Activated T-helper 9 cell treated with anti-CD3 and anti-CD28 coated beads, Interleukin-2, amount 50 U/mL, for 16 hours (primary cell): Measurements from ENCODE around the gene ACSBG1.
"Not testable (repeated sequence)": the region's sequence is repeated elsewhere in the genome, so short reads cannot be mapped to it uniquely, and the experiment has no call there.

Experiments used
- DNase-seq: peaks from one replicate; pipeline ENCODE4 v3.0.0-alpha.2; 2020; ENCODE audit warnings: low read depth

ACSBG1 gene

DNA sequence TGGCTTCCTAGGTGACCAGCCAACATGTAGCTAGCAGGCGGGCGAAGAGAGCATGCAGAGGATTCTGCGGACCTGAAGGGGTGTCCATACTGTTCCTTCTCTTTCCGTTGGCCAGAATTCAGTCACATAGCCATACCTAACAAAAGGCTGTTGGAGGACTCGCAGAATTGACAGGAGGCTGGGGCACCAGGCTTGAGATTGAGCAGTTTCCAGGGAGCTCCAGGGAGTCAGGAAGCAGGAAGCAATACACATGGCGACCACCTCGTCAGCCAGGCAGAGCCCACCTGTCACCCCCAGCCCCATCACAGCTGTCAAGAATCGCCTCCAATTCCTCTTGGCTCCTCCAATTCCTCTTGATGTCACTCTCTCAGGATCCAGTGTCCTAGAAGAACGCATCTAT is 16.8 kb upstream of the ACSBG1 start:
- no peak for DNase-seq

DNA sequence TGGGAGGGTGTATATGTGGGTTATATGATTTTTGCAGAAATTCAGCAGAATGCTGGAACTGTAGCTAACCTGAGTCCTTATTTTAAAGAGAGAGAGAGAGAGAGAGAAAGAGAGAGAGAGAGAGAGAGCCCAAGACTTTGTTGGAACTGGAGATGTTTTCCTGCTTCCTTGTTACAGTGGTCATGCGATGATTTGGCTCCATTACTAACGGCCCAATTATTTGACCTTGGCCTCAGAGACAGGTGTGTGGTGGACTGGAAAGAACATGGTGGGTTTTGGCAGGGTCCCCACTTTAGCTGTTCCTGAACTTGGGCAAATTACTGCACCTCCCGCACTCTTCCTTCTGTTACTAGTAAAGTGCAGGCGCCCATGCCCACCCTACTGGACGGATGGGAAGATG is 14.8 kb upstream of the ACSBG1 start:
- DNase-seq: no peak

DNA sequence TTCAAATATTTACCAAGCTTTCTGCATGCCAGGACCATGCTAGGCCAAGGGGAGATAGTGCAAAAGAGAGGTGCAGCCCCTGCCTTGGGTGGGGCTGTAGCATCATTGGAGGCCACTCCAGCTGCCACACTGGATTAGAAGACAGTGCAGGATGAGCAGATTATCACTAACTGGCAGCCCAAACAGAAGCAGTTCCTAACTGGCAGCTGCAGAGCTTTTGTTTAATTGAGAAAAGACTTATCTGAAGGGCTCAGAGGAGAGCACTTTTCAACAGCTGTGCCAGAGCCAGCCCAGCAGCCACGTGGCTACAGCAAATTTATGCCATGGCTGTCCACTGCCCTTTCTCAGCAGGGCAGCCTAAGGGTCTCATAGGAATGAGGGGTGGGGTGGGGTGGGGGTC is 13.5 kb upstream of the ACSBG1 start:
- no peak for DNase-seq

DNA sequence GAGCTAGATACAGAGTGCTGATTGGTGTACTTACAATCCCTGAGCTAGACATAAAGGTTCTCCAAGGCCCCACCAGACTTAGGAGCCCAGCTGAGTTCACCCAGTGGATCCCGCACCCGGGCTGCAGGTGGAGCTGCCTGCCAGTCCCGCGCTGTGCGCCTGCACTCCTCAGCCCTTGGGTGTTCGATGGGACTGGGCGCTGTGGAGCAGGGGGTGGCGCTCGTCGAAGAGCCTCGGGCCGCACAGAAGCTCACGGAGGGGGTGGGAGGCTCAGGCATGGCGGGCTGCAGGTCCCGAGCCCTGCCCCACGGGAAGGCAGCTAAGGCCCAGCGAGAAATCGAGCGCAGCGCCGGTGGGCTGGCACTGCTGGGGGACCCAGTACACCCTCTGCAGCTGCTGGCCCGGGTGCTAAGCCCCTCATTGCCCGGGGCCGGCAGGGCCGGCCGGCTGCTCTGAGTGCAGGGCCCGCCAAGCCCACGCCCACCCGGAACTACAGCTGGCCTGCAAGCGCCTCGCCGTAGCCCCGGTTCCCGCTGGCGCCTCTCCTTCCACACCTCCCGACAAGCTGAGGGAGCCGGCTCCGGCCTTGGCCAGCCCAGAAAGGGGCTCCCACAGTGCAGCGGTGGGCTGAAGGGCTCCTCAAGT is 11.7 kb upstream of the ACSBG1 start:
- not testable (repeated sequence) for DNase-seq

DNA sequence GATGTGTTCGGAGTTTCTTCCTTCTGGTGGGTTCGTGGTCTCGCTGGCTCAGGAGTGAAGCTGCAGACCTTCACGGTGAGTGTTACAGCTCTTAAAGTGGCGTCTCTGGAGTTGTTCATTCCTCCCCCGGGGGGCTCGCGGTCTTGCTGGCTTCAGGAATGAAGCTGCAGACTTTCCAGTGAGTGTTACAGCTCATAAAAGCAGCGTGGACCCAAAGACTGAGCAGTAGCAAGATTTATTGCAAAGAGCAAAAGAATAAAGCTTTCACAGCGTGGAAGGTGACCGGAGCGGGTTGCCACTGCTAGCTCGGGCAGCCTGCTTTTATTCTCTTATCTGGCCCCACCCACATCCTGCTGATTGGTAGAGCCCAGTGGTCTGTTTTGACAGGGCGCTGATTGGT is 11.0 kb upstream of the ACSBG1 start:
- not testable (repeated sequence) for DNase-seq

DNA sequence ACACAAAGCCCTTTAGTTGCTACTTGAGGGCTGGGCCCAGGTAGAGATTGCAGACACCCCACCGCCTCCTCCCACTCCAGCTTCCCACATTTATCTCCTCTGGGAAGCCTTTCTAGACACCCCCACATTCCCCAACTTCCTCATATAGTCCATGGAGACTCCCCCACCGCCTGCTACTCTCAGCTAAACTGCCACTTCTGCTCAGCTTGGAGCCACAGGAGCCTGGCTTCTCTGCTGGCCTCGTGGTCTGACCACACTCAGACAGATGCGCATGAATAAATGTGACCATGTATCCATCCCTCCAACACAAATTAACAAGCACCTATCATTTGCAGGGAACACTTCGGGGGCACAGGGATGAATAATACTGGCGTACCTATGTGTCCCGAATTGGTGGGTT is 10.5 kb upstream of the ACSBG1 start:
- DNase-seq: no peak

DNA sequence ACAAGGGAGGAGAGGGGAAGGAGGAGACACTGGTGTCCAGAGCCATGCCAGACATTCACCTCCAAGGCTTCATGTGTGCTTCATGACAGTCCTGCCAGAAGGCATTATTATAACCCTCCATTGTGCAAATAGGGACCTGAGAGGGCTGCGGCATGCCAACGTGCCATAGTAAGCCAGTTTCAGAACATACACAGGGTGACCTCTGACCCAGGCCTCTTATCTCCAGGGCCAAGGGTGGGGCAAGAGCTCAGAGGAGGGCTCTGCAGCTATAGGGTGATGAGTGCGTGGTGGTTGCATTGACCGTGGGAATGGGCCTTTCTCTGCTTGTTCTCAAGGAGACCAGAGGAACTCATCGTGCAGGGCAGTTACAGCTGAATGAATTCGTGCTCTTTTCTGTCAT is 9.7 kb upstream of the ACSBG1 start:
- no peak for DNase-seq

DNA sequence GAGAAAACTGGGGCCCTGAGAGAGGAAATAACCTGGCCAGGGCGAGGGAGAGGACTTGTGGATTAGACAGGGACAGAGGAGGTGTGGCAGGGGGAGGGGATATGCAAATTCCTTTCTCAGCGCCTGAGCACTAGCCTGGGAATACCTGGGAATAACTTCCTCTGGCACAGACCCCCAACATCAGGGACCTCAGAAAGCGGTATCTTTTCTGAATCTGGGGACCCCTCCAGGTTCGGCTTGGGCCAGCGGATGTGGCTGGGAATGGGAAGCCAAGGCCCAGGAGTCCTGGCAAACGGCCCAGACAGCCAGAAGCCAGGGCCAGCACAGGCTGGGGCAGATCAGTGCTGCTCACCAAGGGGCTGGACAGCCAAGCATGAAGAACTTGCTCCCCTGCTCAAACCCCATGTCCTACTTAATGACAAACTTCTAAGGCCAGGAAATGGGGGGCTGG is 9.2 kb upstream of the ACSBG1 start:
- no peak for DNase-seq

DNA sequence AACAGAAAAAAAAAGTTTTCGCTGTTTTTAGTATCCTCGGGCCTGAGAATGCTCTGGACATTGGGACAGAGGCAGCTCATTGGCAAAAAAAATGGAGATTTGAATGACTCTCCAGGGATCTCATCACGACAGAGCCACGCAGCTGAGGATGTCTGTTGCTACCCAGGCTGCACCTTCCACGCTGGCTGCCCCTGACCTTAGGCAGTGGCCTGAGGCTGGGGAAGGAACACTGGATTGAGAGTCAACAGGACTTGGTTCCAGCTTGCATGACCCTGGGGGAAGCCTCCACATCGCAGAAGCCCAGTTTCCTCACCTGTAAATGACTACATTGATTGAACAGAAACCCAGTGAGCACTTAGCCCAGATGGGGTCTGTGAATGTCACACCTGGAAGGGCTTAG is 8.7 kb upstream of the ACSBG1 start:
- no peak for DNase-seq

DNA sequence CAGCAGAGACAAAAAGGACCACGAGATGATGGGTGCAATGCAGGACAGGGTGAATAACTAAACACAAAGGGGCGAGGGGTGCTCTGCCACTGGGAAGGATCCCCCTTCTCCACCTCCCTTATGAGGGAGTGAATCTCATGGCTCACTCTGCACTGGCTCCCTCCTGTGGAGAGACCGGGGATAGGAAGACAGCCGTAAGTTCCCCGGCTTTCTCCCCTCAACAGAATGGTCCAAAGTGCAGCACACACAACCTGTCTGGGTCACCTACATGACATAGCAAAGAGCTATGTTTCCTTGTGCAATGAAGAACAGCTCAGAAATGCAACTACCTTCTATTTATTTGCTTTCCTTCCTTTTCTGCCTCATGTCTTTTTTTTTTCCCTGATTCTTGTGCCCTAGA is 7.8 kb upstream of the ACSBG1 start:
- no peak for DNase-seq

DNA sequence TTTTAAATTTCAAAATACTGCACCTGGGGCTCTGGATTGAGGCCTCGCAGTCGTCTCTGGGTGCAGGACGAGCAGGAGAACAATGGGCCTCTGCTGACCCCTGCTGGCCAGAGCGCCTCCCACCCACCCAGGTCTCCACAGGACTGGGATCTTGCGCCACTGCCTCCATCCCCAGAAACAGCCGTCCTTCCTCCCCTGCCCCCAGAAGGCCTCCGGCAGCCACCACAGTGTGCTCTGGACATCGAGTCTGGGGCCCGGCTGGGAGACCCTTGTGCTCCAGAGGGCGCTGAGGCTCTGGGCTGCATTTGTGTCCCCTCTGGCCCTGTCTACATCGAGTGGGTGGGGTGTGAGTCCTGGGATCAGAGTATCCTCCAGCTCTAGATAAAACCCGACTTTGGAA is 6.7 kb upstream of the ACSBG1 start:
- DNase-seq: peak; percentile 70

DNA sequence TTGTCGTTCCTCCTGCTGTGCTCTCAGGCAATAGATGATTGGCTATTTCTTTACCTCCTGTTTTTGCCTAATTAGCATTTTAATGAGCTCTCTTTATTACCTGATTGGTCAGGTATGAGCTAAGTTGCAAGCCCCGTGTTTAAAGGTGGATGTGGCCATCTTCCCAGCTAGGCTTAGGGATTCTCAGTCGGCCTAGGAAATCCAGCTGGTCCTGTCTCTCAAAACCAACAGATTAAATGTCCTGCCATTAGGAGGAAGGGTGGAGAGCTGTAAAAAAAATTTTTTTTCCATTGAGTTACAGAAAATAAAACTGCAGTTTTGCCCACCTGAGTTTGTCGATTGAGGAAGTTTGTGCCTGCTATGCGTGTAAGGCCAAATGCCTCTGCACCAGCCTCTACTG is 5.4 kb upstream of the ACSBG1 start:
- no peak for DNase-seq

DNA sequence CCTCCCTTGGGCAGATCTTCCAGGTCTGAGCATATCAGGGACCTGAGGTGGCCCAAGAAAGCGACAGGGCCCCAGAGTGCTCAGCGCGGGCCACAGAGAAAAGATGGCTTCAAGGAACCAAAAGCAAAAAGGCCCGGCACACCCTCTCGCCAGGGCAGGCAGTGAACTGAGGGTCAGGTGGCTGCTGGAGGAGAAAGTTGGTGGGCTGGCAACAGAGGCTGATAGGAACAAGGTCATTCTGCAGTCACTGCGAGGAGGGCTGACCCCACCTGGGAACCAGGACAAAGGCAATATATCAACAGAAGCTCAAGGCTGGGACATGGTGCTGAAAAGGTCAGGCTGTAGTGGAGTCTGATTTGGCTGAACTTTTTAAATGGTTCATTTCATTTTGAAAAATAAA is 2.8 kb upstream of the ACSBG1 start:
- DNase-seq: no peak

DNA sequence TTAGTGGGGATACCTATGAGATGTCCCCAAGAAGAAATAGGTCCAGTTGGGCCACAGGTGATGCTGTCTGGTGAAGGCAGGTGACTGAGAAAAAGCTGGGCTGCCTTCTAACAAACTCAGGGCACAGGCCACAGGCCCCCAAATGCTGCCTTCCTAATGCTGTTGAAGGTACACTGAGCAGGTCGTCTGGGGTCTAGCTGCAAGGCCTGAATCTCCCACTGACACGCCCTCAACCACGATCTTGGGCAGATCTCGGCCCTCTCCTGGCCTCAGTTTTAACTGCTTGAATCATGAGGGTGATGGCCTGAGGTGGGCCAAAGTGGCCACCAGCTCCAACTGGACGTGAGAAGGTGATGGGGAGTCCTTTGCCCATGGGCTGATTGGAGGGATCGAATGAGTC is 2.1 kb upstream of the ACSBG1 start:
- no peak for DNase-seq

DNA sequence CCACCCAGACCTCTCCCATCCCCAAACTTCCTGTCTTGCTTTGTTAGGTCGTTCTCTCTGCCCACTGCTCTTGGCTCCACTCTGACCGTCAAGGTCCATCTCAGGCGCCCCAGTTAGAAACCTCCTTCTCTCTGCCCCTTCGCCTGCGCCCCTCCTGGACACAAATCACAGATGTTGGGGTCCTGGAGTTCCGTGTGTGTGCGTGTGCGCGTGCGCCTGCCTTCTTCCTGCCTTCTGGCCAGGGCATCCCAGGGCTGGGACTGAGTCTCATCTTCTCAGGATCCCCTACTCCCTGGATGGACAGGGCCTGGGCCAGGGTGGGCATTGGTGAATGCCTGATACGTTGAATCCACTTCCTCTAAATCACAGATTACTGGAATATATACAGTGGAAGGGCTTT is 869 bp downstream of the ACSBG1 start:
- no peak for DNase-seq

DNA sequence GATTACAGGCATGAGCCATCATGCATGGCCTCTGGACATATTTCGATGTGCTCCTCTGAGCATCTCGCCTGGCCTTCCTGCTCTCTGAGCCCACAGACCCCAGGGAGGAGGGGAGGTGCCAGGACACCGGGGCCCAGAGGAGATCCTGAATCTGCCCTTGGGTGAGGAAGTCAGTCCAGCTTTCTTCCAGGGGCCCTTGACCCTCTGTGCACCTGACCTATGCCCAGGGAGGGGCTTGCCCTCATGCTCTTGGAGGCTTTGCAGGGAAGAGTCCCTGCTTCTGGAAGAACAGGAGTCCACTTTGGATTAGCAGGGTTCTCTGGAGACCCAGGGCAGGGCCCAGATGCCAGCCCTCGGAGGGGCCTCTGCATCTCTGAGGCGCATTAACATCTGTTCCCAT is 1.4 kb downstream of the ACSBG1 start:
- no peak for DNase-seq

DNA sequence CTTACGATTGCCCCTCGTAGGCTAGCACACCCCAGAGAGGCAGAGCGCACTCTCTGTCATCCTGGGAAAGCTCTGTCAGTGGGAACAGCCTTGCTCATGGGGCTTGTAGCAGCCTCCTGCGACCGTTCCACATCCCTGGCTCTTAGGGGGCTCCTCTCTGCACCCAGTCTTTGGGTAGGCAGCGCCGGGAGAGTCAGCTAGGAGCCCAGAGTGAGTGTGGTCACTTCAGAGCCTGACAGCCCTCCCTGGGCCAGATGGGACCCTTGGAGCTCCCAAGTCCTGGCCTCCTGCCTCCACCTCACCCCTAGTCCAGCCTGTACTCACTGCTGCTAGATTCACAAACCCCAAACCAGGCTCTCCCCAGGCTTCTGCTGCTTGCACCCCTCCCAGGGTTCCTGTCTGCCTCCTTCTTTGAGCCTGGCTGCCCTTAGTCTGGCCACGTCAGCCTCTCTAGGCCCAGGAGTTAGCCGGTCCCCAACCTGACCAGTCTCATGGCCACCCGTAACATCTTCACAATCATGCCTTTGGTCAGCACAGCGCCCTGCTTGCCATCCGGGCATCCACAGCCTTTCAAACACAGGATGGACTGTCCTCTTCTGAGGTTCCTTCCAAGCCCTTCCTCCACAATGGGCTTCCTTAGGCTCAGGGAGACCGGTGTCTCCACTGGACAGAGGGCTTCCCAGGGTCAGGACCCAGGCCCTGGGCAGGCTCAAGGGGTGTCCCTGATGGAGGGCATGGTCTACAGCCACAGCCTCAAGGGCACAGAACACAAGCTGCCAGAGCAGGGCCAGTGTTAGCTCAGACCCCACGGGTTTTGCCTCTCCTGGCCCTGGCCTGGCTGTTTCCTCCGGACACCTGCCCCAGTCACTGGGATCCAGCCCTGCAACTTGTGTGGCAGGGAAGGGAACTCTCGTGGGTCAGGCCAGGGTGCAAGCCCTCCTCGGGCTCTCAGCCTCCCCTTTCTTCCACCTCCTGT is 4.6 kb downstream of the ACSBG1 start:
- no peak for DNase-seq

DNA sequence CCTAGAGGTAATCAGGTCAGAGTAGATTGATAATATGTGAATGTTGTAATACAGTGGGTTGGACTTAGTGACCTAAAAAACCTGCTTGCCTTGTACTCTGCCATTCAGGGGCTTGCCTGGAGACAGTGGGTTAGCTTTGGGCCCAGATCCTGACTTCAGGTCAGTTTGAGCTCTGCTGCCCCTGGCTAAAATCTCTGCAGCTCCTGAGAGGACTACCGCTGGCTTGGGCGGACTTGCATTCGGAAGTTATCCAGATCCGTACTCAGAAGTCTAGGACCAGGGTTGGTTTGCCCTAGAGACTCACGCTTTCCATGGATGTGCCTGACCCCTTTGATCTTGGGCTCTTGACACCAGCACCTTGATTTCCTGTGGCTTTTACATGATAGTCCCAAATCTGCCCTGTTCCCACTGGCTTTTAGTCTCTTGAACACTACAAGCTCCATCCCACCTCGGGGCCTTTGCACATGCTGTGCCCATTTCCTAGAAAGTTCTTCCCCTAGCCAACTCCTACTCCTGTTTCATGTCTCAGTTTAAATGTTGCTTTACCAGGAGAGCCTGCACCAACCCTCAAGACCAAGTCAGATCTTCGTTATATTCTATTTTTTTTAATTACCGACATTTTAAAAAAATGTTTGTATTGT is 5.9 kb downstream of the ACSBG1 start:
- no peak for DNase-seq

DNA sequence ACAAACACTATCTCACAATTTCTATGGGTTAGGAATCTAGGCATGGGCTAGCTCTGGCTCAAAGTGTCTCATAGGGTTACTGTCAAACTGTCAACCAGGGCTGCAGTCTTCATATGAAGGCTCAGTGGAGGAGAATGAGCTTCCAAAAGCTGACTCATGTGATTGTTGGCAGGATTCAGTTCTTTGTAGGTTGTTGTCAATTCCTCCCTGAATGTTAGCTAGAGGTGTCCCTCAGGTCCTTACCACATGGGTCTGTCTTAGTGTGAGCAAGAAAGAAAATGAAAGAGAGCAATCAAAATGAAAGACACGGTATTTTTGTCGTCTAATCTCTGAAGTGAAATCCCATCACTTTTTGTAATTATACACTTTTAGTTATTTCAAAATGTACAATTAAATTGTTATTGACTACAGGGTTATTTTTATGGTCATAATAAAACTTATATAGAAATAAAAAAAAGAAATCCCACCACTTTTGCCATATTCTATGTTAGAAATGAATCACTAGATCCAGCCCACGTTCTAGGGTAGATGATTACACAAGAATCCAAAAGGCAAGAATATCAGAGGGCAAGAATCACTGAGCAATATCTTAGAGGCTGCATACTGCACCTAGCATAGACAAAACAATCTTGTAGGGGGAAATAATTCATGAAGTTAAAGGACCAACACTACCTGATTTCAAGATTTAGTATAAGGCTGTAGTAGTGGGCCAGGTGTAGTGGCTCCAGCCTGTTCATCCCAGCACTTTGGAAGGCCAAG is 8.4 kb downstream of the ACSBG1 start:
- DNase-seq: no peak

DNA sequence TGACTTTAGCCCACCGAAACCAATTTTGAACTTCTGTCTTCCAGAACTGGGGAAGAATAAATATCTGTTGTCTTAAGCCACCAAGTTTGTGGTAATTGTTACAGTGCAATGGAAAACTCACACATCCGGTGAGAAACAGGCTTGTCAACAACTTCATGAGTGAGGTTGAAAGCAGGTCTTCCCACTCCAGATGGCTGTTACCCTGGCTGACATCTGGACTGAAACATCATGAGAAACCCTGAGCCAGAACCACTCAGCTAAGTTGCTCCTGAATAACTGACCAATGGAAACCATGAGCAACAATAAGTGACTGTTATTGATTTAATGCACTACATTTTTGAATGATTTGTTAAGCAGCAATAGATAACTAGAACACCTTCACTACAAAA is 10.3 kb downstream of the ACSBG1 start:
- no peak for DNase-seq

DNA sequence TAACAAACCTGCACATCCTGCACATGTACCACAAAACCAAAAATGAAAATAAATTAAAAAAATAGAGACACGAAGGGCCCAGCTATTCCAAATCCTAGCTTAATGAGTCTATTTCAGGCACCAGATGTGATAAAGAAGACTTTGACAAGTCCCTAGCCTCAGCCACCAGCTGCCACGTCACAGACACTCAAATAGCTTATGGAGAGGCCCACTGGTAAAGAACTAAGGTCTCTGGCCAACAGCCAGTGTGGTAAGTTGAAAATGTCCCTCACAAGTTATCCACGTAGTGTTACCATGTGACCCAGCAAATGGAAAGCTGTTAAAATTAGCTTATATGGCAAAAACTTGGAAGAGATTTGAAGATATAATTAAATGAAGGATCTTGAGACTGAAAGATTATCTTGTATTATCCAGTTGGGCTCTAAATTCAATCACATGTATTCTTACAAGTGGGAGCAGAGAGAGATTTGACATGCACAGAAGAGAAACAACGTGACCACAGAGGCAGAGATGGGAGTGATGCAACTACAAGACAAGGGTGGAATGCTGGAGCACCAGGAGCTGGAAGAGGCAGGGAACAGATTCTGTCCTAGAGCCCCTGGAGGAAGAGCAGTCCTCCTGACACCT is 10.9 kb downstream of the ACSBG1 start:
- DNase-seq: no peak
